Fibroblast of lung (primary cell): ENCODE data around the gene OR5W2. TPM values are rescaled to one million over a fixed set of nuclear protein-coding genes. Genes with fewer than 3 reads are reported as not detected.

Experiments
- DNase-seq, 2 donors: peaks; one replicate each; pipeline versions ENCODE4 v3.0.0 to v3.0.0-alpha.2; 2010; ENCODE audit warnings: low read depth in 2 of 2
- H2AFZ ChIP-seq: 2 replicates; pipeline ENCODE4 v1.5.1; 2012; ENCODE audit warnings: low read length, control low read depth, inconsistent platforms
- H3K27ac ChIP-seq: 2 replicates; pipeline ENCODE4 v1.5.1; 2011; ENCODE audit warnings: low read length, control low read depth; ENCODE audit not compliant: insufficient read depth
- H3K27me3 ChIP-seq: 2 replicates; pipeline ENCODE4 v1.5.1; 2011; ENCODE audit warnings: mild to moderate bottlenecking, low read length; ENCODE audit not compliant: control insufficient read depth, insufficient read depth
- H3K36me3 ChIP-seq: 2 replicates; pipeline ENCODE4 v1.5.1; 2011; ENCODE audit warnings: low read length; ENCODE audit not compliant: control insufficient read depth, insufficient read depth
- H3K4me1 ChIP-seq: 2 replicates; pipeline ENCODE4 v1.5.1; 2011; ENCODE audit warnings: low read length; ENCODE audit not compliant: control insufficient read depth, insufficient read depth; ENCODE audit errors: extremely low read depth
- H3K4me2 ChIP-seq: 2 replicates; pipeline ENCODE4 v1.5.1; 2011; ENCODE audit warnings: low read length, control low read depth; ENCODE audit not compliant: insufficient read depth; ENCODE audit errors: extremely low read depth
- H3K4me3 ChIP-seq, 4 experiments: fragments of 200-600 bp in 1 of 4; sonication (generic) in 1 of 4; replicated peaks in 1 of 4; 2 replicates each; pipeline ENCODE4 v1.5.1; 2011 to 2016; ENCODE audit warnings: low read length in 4 of 4, low read depth in 3 of 4, mild to moderate bottlenecking in 3 of 4, control low read depth in 2 of 4, inconsistent platforms in 1 of 4, mixed read lengths in 1 of 4; ENCODE audit not compliant: insufficient read depth in 1 of 4; ENCODE audit errors: control extremely low read depth in 1 of 4
- H3K79me2 ChIP-seq: 2 replicates; pipeline ENCODE4 v1.5.1; 2012; ENCODE audit warnings: mild to moderate bottlenecking, low read length, inconsistent platforms; ENCODE audit not compliant: control insufficient read depth, insufficient read depth
- H3K9ac ChIP-seq: 2 replicates; pipeline ENCODE4 v1.5.1; 2011; ENCODE audit warnings: mild to moderate bottlenecking, low read length, control low read depth; ENCODE audit not compliant: insufficient read depth
- H3K9me3 ChIP-seq: 2 replicates; pipeline ENCODE4 v1.5.1; 2012; ENCODE audit warnings: low read depth, low read length; ENCODE audit not compliant: control insufficient read depth, insufficient read depth
- H4K20me1 ChIP-seq: 2 replicates; pipeline ENCODE4 v1.5.1; 2011; ENCODE audit warnings: low read length; ENCODE audit not compliant: control insufficient read depth, insufficient read depth; ENCODE audit errors: extremely low read depth
- CTCF ChIP-seq, 2 donors: IDR thresholded peaks in 1 of 2; conservative IDR thresholded peaks in 1 of 2; 1 replicate in 1 of 2; 2 replicates in 1 of 2; pipeline ENCODE4 v1.5.1; 2011 to 2012; ENCODE audit warnings: low read length in 2 of 2, control low read depth in 1 of 2, inconsistent platforms in 1 of 2, low read depth in 1 of 2, mild to moderate bottlenecking in 1 of 2
- EZH2 ChIP-seq: IDR thresholded peaks from 2 replicates; pipeline ENCODE4 v1.5.1; 2012; ENCODE audit warnings: low read length, control low read depth, mild to moderate bottlenecking; ENCODE audit errors: missing control alignments
- polyA minus RNA-seq: library from RNA; depleted of rRNA, polyadenylated mRNA; stranded (reverse); fragments of >200 nt; gene quantifications from 2 replicates; pipeline ENCODE4 v1.2.3, GENCODE V29; 2011; ENCODE audit warnings: low replicate concordance
- polyA plus RNA-seq, 2 donors: library from polyadenylated mRNA; depleted of rRNA in 1 of 2; stranded (reverse) in 1 of 2; unstranded in 1 of 2; fragments of >200 nt; gene quantifications; 2 replicates each; pipeline ENCODE4 v1.2.1, GENCODE V29; 2011 to 2012; ENCODE audit warnings: missing spikeins in 1 of 2
- total RNA-seq: library from RNA; depleted of rRNA; stranded (reverse); fragments of >200 nt; gene quantifications from 2 replicates; pipeline ENCODE4 v1.2.1, GENCODE V29; 2014

The OR5W2 gene
- total RNA-seq: not detected in 2 replicates
- not detected in 2 replicates for polyA plus RNA-seq
- not detected in 2 replicates for polyA plus RNA-seq (2012)
- not detected in 2 replicates for polyA minus RNA-seq

GRCh38 chr11:55914482-55914881, at the start of gene OR5W2:
OR5W2 (minus strand) TSS chr11:55914582; CDS start chr11:55914582, 0 bp downstream.
- Histone ChIP-seq H3K36me3 (no peaks in the 10 kb centered on the region), H4K20me1 (no peaks in the 10 kb centered on the region)
- TF ChIP-seq CTCF (conservative IDR thresholded peaks at IDR 0.05 in 1 of 2, IDR thresholded peaks at IDR 0.05 in 1 of 2; ENCODE audit: low read depth in 1 of 2, low read length in 2 of 2): no peak
- no peak for TF ChIP-seq EZH2

GRCh38 chr11:55956521-55956920, 42.1 kb upstream of the OR5W2 start:
- Histone ChIP-seq H3K79me2 (no peaks in the 10 kb centered on the region), H3K27ac (no peak overlapping the region), H3K9me3 (no peaks in the 10 kb centered on the region), H2AFZ (no peak overlapping the region), H3K9ac (no peak overlapping the region), H3K36me3 (no peaks in the 10 kb centered on the region), H4K20me1 (no peaks in the 10 kb centered on the region), H3K4me2 (no peak overlapping the region), H3K4me1 (no peaks in the 10 kb centered on the region), H3K4me3 (no peak overlapping the region), H3K27me3 (no peaks in the 10 kb centered on the region)
- TF ChIP-seq CTCF (conservative IDR thresholded peaks at IDR 0.05 in 1 of 2, IDR thresholded peaks at IDR 0.05 in 1 of 2; ENCODE audit: low read depth in 1 of 2, low read length in 2 of 2): no peak
- DNase-seq: no peak

More at GRCh38 chr11:55914482-55914881, at the start of gene OR5W2:
- Histone ChIP-seq H3K9me3 (no peaks in the 10 kb centered on the region), H2AFZ (no peak within 1 kb of the TSS), H3K27me3 (no peaks in the 10 kb centered on the region), H3K27ac (no peak within 1 kb of the TSS), H3K4me2 (no peak within 1 kb of the TSS), H3K9ac (no peak within 1 kb of the TSS), H3K4me1 (no peaks in the 10 kb centered on the region), H3K79me2 (no peaks in the 10 kb centered on the region), H3K4me3 (no peak within 1 kb of the TSS)
- no peak for DNase-seq

DNA sequence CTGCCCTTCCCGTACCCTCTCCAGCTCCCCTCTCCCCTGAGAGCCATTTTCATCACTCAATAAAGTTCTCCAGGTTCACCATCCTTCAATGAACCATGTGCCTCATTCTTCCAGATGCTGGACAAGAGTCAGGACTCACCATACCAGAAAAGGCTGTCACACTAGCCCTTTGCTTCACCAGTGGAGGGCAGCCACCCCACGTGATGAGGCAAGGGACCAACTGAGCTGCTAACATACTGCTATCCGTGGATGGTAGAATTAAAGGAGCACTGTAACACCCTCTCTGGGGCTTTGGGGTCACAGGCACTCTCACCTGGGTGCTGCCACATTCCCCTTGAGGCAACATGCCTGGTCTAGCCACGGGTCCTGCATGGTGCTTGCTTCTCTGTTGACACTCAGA, 34.9 kb upstream of the OR5W2 start:
- Histone ChIP-seq H3K36me3 (no peaks in the 10 kb centered on the region), H3K4me3 (no peak overlapping the region), H4K20me1 (no peaks in the 10 kb centered on the region), H3K27me3 (no peaks in the 10 kb centered on the region), H3K4me2 (no peak overlapping the region), H3K79me2 (no peaks in the 10 kb centered on the region), H3K9ac (no peak overlapping the region), H3K27ac (no peak overlapping the region), H3K9me3 (no peaks in the 10 kb centered on the region), H2AFZ (no peak overlapping the region), H3K4me1 (no peaks in the 10 kb centered on the region)
- TF ChIP-seq CTCF (conservative IDR thresholded peaks at IDR 0.05 in 1 of 2, IDR thresholded peaks at IDR 0.05 in 1 of 2; ENCODE audit: low read depth in 1 of 2, low read length in 2 of 2) (no peak), EZH2 (no peak)
- no peak for DNase-seq
